ENCODE data around the gene PTPRC.

- no peak for TF ChIP-seq CTCF (IDR thresholded peaks at IDR 0.05)
- TF ChIP-seq POLR2A (IDR thresholded peaks at IDR 0.05) = no peak
These were observed 399 bp upstream of the PTPRC start for GRCh38 chr1:198638441-198638840.

All from vagina (tissue), 2 donors.